PFSK-1 (cell line): ENCODE results near the gene ADAMTS14.

Experiments
- POLR2AphosphoS5 ChIP-seq: IDR thresholded peaks from 2 replicates; pipeline ENCODE4 v1.6.1; 2012; ENCODE audit warnings: low read depth, mild to moderate bottlenecking, control low read depth, low read length, moderate library complexity
- TAF1 ChIP-seq: IDR thresholded peaks from 2 replicates; pipeline ENCODE4 v1.6.1; 2012; ENCODE audit warnings: low read length, control low read depth, borderline replicate concordance; ENCODE audit not compliant: insufficient read depth
- TF ChIP-seq, protein P1 (sequence below), 2 experiments: IDR thresholded peaks; 2 replicates each; pipeline versions ENCODE4 v1.6.1 to v1.8.0; 2011 to 2012; ENCODE audit warnings: low read depth in 2 of 2, low read length in 2 of 2, control low read depth in 1 of 2, inconsistent platforms in 1 of 2, mild to moderate bottlenecking in 1 of 2, moderate library complexity in 1 of 2; ENCODE audit not compliant: insufficient read depth in 1 of 2

DNA sequence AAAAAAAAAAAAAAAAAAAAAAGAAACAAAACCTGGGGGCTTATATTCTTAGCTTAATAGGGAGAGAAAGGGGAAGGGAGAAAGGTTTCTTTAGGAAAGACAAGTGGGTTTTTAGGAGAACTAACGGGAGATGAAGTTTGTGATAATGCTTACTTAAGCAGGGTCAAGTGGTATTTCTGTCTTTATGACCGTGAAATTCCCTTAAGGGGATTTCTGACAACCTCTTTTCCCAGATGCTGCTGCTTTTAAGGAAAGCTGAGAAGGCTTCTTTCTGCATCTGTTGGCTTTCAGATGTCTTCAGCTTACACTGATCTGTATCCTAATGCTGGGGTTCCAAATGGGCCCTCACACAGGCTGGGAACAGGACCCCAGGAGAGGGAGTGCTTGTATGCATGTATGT lies 42.6 kb downstream of the ADAMTS14 start:
- TF ChIP-seq TAF1 (no peak), POLR2AphosphoS5 (no peak)
- TF ChIP-seq, protein P1, sequence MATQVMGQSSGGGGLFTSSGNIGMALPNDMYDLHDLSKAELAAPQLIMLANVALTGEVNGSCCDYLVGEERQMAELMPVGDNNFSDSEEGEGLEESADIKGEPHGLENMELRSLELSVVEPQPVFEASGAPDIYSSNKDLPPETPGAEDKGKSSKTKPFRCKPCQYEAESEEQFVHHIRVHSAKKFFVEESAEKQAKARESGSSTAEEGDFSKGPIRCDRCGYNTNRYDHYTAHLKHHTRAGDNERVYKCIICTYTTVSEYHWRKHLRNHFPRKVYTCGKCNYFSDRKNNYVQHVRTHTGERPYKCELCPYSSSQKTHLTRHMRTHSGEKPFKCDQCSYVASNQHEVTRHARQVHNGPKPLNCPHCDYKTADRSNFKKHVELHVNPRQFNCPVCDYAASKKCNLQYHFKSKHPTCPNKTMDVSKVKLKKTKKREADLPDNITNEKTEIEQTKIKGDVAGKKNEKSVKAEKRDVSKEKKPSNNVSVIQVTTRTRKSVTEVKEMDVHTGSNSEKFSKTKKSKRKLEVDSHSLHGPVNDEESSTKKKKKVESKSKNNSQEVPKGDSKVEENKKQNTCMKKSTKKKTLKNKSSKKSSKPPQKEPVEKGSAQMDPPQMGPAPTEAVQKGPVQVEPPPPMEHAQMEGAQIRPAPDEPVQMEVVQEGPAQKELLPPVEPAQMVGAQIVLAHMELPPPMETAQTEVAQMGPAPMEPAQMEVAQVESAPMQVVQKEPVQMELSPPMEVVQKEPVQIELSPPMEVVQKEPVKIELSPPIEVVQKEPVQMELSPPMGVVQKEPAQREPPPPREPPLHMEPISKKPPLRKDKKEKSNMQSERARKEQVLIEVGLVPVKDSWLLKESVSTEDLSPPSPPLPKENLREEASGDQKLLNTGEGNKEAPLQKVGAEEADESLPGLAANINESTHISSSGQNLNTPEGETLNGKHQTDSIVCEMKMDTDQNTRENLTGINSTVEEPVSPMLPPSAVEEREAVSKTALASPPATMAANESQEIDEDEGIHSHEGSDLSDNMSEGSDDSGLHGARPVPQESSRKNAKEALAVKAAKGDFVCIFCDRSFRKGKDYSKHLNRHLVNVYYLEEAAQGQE (IDR thresholded peaks at IDR 0.05; ENCODE audit: insufficient read depth in 1 of 2, low read depth in 2 of 2, low read length in 2 of 2): no peak
